Measurements from ENCODE around the gene ZYG11B.
A peak's percentile ranks its signal among the peaks of the same experiment; 100 is the strongest.

ZYG11B gene

GRCh38 chr1:52726265-52727113 is at the start of gene ZYG11B:
TSS of gene ZYG11B (plus strand) at chr1:52726453. CDS start at chr1:52726654, 201 bp downstream.
- no peak for TF ChIP-seq CTCF (IDR thresholded peaks at IDR 0.05; ENCODE audit: insufficient read depth, low read length, missing control alignments)
- H3K4me3 ChIP-seq (ENCODE audit: low read depth, low read length), result peak within 1 kb of the TSS; percentile 88
- POLR2A ChIA-PET, result interaction anchor here (0.8 to 1.3 kb wide), 2 partner anchors 12 to 41 kb away, joined by 3 read pairs; no protein-coding TSS in a partner anchor
- DNase-seq (ENCODE audit: low read depth, low spot score), result no peak
- CTCF ChIA-PET, result interaction anchor here (1.2 to 2.0 kb wide), 5 partner anchors 11 to 460 kb away, joined by 3 to 6 read pairs (median 4); no protein-coding TSS in a partner anchor

GRCh38 chr1:52677076-52677806 is 49.0 kb upstream of the ZYG11B start:
- TF ChIP-seq CTCF (IDR thresholded peaks at IDR 0.05; ENCODE audit: insufficient read depth, low read length, missing control alignments), result no peak
- no peak for DNase-seq (ENCODE audit: low read depth, low spot score)
- ChIA-PET CTCF (interaction anchor here (1.0 to 2.0 kb wide), 2 partner anchors 9 to 11 kb away, joined by 3 to 5 read pairs; no protein-coding TSS in a partner anchor), POLR2A (no interaction called here)
- H3K4me3 ChIP-seq (ENCODE audit: low read depth, low read length), result no peak overlapping the region

DNA sequence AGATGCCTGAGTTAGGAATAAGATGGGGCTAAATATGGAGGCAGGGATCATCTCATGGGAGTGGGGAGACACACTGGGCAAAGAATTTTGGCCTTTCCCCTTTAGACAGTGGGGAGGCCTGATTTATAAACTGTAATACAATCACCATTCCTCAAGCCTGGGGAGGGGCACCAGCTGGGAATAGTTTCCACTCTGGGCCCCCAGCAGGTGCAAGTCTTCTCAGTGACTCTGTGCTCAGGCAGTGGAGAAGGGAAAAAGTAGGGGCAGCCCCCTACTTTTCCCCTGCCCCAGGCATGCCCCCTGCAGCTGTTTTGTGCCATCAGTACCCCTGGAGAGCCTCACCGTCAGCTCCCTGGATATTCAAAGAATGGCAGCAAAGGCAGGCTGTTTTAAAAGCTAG is 47.2 kb upstream of the ZYG11B start:
- CTCF ChIA-PET, result interaction anchor here (2.0 kb wide), 1 partner anchor 9 kb away, joined by 5 read pairs; no protein-coding TSS in a partner anchor

GRCh38 chr1:52679498-52679897 is 46.8 kb upstream of the ZYG11B start:
- POLR2A ChIA-PET, result no interaction called here
- no peak overlapping the region for H3K4me3 ChIP-seq (ENCODE audit: low read depth, low read length)
- no peak for DNase-seq (ENCODE audit: low read depth, low spot score)
- no peak for TF ChIP-seq CTCF (IDR thresholded peaks at IDR 0.05; ENCODE audit: insufficient read depth, low read length, missing control alignments)
- CTCF ChIA-PET, result interaction anchor here (2.0 kb wide), 1 partner anchor 8 kb away, joined by 5 read pairs; no protein-coding TSS in a partner anchor

More for the DNA sequence above, 47.2 kb upstream of the ZYG11B start:
- H3K4me3 ChIP-seq (ENCODE audit: low read depth, low read length), result no peak overlapping the region
- POLR2A ChIA-PET, result no interaction called here
- no peak for TF ChIP-seq CTCF (IDR thresholded peaks at IDR 0.05; ENCODE audit: insufficient read depth, low read length, missing control alignments)
- no peak for DNase-seq (ENCODE audit: low read depth, low spot score)

- no peak overlapping the region for H3K4me3 ChIP-seq (ENCODE audit: low read depth, low read length)
- CTCF ChIA-PET, result interaction anchor here (0.5 kb wide), 1 partner anchor 14 kb away, joined by 3 read pairs; no protein-coding TSS in a partner anchor
- POLR2A ChIA-PET, result no interaction called here
- no peak for TF ChIP-seq CTCF (IDR thresholded peaks at IDR 0.05; ENCODE audit: insufficient read depth, low read length, missing control alignments)
- DNase-seq (ENCODE audit: low read depth, low spot score), result no peak
Observed at GRCh38 chr1:52680353-52680752, 45.9 kb upstream of the ZYG11B start.

- CTCF ChIA-PET, result no interaction called here
- no peak for DNase-seq (ENCODE audit: low read depth, low spot score)
Observed at GRCh38 chr1:52681136-52681535, 45.1 kb upstream of the ZYG11B start.

More at GRCh38 chr1:52681136-52681535, 45.1 kb upstream of the ZYG11B start:
- POLR2A ChIA-PET, result no interaction called here
- TF ChIP-seq CTCF (IDR thresholded peaks at IDR 0.05; ENCODE audit: insufficient read depth, low read length, missing control alignments), result no peak
- H3K4me3 ChIP-seq (ENCODE audit: low read depth, low read length), result no peak overlapping the region
